ENCODE results near the gene TCHHL1.
A peak's percentile ranks its signal among the peaks of the same experiment; 100 is the strongest.

TCHHL1 gene

GRCh38 chr1:152038871-152039270 is 50.0 kb downstream of the TCHHL1 start:
- no peak for DNase-seq (ENCODE audit: low read depth)

DNA sequence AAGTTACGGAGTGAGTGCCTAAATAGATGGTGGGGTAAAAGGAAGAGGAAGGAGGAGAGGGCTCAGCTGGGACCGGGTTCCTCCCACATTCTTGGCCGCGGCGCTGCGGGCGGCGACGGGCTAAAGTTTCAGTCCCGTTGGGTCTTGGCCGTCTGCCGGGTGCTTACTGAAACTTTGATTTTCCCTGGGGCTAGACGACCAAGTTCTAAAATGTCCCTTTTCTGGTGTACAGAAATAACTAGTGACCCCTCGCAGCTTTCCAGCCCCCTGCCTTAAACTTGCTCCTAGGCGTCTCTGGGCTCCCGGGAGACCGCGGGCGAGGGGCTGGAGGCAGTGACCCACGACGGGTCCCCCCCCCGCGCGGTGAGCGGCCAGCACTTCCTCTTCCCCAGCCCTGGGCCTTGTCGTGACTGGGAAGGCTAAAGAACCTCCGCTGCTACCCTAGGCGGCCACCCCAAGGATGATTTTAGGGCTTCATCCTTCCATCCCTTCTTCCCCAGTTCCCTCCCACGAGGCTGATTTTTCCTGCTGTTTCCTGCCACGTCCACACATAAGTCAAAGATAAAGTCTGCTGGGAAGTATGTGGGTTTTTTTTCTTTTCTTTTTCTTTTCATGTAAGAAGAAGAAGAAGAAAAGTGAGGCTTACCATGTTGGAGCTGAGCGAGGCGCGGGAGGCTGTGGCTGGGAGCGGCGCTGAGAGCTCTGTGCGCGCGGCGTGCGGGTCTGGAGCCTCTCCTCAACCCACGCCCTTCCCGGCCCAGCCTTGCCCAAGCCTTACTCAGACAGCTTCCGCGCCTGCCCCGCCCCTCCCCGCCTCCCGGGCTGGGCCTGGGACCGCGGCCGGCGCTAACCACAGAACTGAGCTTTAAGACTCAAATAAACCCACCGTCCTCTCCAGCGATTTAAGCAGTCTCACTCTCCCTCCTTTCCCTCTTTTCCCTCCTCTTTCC is 52.3 kb downstream of the TCHHL1 start, which contains the start of gene S100A11:
Gene S100A11, minus strand, starts transcription at position 738 of the 950 bp plus-strand sequence. Its CDS starts 89 bp downstream, at position 649.
- DNase-seq (ENCODE audit: low read depth), result peak; percentile 84

DNA sequence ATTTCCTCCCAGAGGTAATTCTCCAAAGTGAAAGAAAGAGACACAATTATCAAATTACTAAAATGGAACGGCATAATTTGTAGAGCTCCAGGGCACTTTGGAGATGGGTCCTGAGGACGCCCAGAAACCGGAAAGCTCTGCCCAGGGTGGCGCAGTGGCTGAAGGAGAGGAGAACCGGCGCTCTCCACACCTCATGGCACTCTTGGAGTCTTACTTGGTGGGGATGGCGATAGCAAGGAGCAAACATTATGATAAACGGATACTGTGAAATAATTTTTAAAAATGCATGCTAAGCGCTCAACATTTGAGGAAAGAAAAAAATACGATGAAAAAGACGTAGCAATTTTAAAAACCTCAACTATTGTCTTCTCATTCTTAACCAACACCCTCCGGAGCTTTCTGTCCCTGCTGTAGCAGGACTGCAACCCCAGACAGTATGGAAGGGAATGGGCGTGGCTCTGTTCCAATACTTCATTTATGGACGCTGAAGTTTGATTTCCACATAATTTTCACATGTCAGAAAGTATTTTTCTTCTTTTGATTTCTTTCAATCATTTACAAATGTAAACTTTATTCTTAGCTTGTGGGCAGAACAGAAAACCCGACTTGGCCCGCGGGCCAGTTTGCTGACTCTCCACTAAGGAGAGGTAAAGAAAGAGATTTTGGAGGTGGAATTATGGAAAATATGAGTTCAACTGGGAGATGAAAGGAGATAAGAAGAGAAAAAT is 53.2 kb downstream of the TCHHL1 start:
- DNase-seq (ENCODE audit: low read depth), result no peak

- DNase-seq (ENCODE audit: low read depth), result peak; percentile 54
These were observed 54.0 kb downstream of the TCHHL1 start for GRCh38 chr1:152034654-152035538.

DNA sequence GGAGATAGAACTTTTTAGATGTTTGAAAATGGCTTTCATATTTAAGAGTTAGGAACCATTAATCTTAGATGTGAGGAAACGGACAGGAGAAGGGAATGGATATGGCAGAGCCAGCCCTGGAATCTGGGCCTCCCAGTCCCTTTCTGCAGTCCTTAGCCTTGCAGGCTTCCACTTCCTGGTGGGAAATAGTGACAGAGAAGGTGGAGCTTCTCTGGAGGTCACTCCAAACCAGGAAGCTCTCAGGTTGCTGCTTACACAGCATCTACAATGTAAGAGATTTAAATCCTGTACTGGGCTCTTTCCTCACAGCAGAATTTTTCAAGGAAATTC is 54.6 kb downstream of the TCHHL1 start:
- DNase-seq (ENCODE audit: low read depth), result no peak

All from activated T-cell treated with anti-CD3 and anti-CD28 coated beads for 48 hours (primary cell).